NCI-H146 (cell line): ENCODE results near the gene LIF.

Experiments used
- DNase-seq: peaks from one replicate; lab custom pipeline; 2025; lab: John Stamatoyannopoulos, UW

Gene LIF

GRCh38 chr22:30262917-30263741, 16.6 kb upstream of the LIF start:
- DNase-seq: peak; percentile 44

DNA sequence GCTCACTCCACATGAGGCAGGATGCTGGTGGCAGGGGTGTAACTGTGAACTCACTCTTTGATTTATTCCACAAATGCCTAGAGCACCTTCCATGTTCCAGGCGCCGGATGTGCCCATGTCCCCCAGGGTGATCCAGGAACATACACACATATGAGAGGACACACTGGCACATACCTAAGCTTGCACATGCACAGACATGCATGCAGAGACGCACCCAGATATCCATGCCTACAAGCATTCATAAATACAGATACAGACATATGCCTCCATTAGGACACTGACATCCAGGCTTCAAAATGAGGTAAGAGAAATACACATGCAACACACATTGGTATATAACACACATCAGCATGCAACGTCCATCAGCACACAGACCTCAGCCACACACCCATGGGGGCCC, 15.6 kb upstream of the LIF start:
- no peak for DNase-seq

DNA sequence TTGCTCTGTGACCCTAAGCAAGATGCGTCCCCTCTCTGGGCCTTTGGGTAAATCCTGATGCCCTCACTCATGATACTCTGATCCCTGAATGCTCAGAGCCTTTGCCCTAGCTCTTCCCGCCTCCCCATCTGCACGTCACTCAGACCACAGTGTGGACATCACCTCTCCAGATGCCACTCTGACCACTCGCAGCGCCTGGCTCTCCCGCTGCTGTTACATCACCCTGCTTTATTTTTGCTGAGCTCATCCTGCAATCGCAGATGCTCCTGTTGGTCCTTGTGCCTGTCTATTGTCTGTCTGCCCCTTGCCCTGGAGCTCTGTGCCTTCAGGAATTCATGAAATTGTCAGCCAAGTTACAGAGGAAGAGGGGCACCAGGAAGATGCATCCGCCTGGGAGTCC, 14.6 kb upstream of the LIF start:
- DNase-seq: no peak

- DNase-seq: no peak
Observed at GRCh38 chr22:30260682-30261081, 14.1 kb upstream of the LIF start.

GRCh38 chr22:30260276-30260675, 13.7 kb upstream of the LIF start:
- DNase-seq: no peak

- DNase-seq: no peak
Observed at GRCh38 chr22:30254314-30254713, 7.8 kb upstream of the LIF start.

- no peak for DNase-seq
Observed at GRCh38 chr22:30253205-30253852, 6.8 kb upstream of the LIF start.

DNA sequence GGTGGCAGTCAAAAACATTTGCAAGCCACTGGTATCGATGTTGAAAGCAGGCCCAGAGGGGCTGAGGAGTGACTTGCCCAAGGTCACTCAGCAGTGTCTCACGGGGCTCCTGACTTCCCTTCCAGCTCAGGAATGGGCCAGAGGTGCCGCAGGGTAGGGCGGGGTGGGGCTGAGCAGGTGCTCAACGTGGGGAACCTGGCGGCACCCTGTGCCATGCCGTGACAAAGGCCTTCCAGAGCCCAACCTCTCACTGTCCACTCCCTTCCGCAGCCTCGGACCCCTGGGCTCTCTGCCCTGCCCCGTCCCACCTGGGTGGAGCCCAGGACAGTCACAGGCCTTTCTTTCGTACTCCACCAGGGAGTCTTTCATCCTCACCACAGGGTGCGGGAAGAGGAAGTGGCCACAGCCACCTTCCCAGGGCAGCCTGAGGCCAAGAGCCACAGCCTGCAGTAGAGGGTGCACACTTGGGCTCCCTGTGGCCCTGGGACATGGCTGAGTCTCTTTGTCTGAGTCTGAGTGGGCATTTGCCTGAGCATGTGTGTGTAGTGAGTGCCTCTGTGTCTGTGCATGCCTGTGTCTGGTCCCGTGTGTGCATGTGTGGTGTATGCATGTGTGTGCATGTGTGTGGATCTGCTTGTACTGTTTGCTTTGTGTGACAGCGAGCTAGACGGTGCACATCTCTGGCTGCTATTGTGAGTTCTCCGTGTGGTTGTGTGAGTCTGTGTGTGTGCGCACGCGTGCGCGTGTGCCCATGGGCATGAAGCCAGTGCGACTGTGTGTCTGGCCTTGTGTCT, 6.0 kb upstream of the LIF start:
- DNase-seq: peak; percentile 49

- no peak for DNase-seq
Observed at GRCh38 chr22:30251711-30252110, 5.2 kb upstream of the LIF start.

- no peak for DNase-seq
Observed at GRCh38 chr22:30250661-30251267, 4.2 kb upstream of the LIF start.

GRCh38 chr22:30250039-30250565, 3.5 kb upstream of the LIF start:
- no peak for DNase-seq

- DNase-seq: no peak
Observed at GRCh38 chr22:30249049-30250038, 2.8 kb upstream of the LIF start.

DNA sequence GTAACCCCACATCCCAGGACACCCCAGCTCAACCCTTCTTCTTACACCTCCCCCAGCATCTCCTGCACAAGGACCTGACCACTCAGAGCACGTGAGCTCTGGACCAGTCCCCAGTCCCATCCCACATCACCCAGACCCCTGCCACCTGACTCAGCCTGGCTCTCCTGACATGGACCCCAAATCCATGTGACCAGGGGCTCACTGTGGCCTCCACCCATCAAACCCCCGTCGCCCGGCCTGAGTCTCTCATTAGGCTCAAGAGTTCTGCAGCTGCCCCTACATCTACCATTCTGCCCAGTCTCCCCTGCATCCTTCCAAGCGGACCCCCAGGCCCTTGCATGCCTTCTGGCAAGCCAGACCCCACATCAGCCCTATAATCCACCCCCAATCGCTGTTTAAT, 1.9 kb upstream of the LIF start:
- DNase-seq: no peak

- DNase-seq: no peak
Observed at GRCh38 chr22:30247974-30248373, 1.4 kb upstream of the LIF start.

- no peak for DNase-seq
Observed at GRCh38 chr22:30247561-30247960, 1.0 kb upstream of the LIF start.

DNA sequence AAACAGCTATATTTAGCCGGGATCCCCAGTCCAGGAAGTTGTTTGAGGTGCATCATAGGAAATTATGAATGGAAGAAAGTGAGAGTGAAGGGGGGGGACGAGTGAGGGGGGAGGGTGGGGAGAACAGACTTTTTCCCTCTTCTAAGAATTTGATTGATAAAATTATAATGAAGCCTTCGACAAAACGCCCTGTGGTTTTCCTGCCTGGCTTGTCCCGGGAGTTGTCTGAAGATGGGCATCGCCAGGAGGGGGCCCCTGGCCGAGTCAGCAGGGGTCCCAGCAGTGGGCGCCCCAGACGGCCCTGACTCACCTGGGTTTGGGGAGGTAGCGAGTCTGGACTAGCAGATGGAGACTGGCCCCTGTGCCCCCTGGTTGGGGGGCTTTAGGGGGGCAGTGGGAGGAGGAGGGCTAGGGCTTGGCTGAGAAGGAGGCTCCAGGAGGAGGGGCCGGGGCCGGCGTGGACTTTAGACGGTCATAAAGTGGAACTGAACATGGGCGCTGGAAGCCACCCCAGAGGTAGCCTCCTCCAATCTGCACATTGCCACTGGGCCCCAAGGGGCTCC, 336 bp upstream of the LIF start:
- DNase-seq: no peak

DNA sequence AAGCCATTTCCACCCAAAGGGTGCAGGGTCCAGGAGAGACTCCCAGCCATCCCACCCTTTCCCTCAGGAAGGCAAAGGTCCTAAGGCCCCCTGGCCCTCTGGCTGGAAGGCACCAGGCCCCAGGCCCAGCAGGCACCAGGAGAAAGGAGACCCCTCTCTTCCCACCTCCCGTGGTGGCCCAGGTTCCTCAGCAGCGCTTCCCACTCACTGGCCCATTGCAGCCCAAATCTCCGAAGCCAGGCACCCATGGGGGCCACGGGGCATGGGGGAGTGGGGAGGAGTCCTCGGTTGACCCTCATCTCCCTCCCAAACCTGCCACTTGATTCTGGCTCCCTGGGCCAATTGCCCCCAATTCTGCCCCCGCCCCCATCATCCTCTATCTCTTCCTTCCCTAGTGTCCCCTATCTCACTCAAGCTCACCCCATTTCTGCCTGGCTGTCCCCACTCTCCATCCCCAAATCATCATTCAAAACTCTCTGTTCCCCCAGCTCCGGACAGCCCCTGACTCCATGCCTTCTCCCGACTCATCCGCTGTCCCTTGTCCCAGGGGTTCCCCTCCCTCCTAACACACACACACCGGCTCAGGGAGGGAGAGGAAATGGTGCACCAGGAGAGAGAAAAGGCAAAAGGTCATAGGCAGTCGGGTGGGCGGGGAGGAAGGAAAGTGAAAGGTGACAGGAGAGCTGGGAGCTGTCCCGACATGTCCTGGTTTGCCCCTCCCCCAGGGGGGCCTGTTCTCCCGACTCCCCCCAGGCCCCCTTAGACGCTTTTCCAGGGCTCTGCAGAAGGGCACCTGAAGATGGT, 1.2 kb downstream of the LIF start:
- no peak for DNase-seq

DNA sequence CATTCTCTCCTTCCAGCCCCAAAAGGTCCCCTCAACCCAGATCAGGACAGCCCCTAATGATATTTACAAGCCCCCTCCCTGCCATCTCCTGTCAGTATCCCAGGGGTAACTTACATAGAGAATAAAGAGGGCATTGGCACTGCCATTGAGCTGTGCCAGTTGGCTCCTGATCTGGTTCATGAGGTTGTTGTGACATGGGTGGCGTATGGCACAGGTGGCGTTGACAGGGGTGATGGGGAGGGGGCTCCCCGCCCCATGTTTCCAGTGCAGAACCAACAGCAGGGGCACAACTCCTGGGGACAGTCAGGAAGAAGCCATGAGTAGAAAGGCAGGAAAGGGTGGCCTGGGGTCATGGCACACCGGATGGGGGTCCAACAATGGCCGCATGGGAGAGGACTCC, 1.9 kb downstream of the LIF start:
- DNase-seq: no peak

- DNase-seq: no peak
Observed at GRCh38 chr22:30244066-30244465, 2.5 kb downstream of the LIF start.

DNA sequence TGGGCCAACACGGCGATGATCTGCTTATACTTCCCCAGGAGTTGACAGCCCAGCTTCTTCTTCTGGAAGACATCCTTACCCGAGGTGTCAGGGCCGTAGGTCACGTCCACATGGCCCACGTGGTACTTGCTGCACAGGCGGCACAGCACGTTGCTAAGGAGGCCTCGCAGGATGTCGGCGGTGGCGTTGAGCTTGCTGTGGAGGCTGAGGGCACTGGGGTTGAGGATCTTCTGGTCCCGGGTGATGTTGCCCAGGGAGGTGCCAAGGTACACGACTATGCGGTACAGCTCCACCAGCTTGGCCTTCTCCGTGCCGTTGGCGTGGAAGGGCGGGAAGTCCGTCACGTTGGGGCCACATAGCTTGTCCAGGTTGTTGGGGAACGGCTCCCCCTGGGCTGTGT, 2.9 kb downstream of the LIF start:
- no peak for DNase-seq
